IMR-90 (cell line): ENCODE measurements around the gene VPS50.

ENCODE experiments used
- CTCF ChIP-seq: conservative IDR thresholded peaks from 2 replicates; pipeline ENCODE4 v1.5.1; 2012; ENCODE audit warnings: mild to moderate bottlenecking, low read depth, low read length, improper control_type of control experiment
- POLR2A ChIP-seq: IDR thresholded peaks from 2 replicates; pipeline ENCODE4 v1.6.1; 2012; ENCODE audit warnings: mild to moderate bottlenecking, low read depth, low read length

GRCh38 chr7:93375603-93376002, 143.4 kb downstream of the VPS50 start:
- TF ChIP-seq CTCF (no peak), POLR2A (no peak)
